Stimulated activated CD8-positive, alpha-beta memory T cell treated with anti-CD3 and anti-CD28 coated beads, Interleukin-7, amount 100 ng/mL, for 1 hour (primary cell): ENCODE data around the gene THSD7A.
"Not testable (repeated sequence)": the region's sequence is repeated elsewhere in the genome, so short reads cannot be mapped to it uniquely, and the experiment has no call there.

Source experiments
- DNase-seq, 2 donors: peaks; one replicate each; pipeline ENCODE4 v3.0.0-alpha.2; 2020; ENCODE audit warnings: low read depth in 2 of 2

Gene THSD7A

GRCh38 chr7:11579141-11579540 is 252.9 kb downstream of the THSD7A start:
- no peak for DNase-seq

- DNase-seq: no peak
Measured at GRCh38 chr7:11576310-11576709, 255.7 kb downstream of the THSD7A start.

GRCh38 chr7:11573128-11573750 is 258.8 kb downstream of the THSD7A start:
- no peak for DNase-seq

- no peak for DNase-seq
Measured at GRCh38 chr7:11570922-11571550, 261.0 kb downstream of the THSD7A start.

GRCh38 chr7:11570205-11570604 is 261.8 kb downstream of the THSD7A start:
- no peak for DNase-seq

GRCh38 chr7:11567571-11567970 is 264.4 kb downstream of the THSD7A start:
- DNase-seq: no peak

- no peak for DNase-seq
Measured at GRCh38 chr7:11557627-11558026, 274.4 kb downstream of the THSD7A start.

- no peak for DNase-seq
Measured at GRCh38 chr7:11552676-11553296, 279.2 kb downstream of the THSD7A start.

GRCh38 chr7:11551470-11551869 is 280.5 kb downstream of the THSD7A start:
- DNase-seq: no peak

GRCh38 chr7:11548532-11548931 is 283.5 kb downstream of the THSD7A start:
- no peak for DNase-seq

- DNase-seq: no peak
Measured at GRCh38 chr7:11541330-11541729, 290.7 kb downstream of the THSD7A start.

- no peak for DNase-seq
Measured at GRCh38 chr7:11540271-11540761, 291.7 kb downstream of the THSD7A start.

- no peak for DNase-seq
Measured at GRCh38 chr7:11539853-11540252, 292.1 kb downstream of the THSD7A start.

- DNase-seq: no peak
Measured at GRCh38 chr7:11538751-11539299, 293.2 kb downstream of the THSD7A start.

GRCh38 chr7:11533229-11533820 is 298.7 kb downstream of the THSD7A start:
- DNase-seq: no peak

- DNase-seq: no peak
Measured at GRCh38 chr7:11529382-11529781, 302.6 kb downstream of the THSD7A start.

- DNase-seq: no peak
Measured at GRCh38 chr7:11527707-11528106, 304.3 kb downstream of the THSD7A start.

GRCh38 chr7:11524476-11525397 is 307.3 kb downstream of the THSD7A start:
- no peak for DNase-seq

GRCh38 chr7:11521964-11522499 is 310.0 kb downstream of the THSD7A start:
- DNase-seq: not testable (repeated sequence)

- no peak for DNase-seq
Measured at GRCh38 chr7:11517853-11518252, 314.1 kb downstream of the THSD7A start.

- no peak for DNase-seq
Measured at GRCh38 chr7:11516328-11516727, 315.7 kb downstream of the THSD7A start.
